Mesendoderm (in vitro differentiated cells): ENCODE results near the gene CRTAC1. TPM values are rescaled to one million over a fixed set of nuclear protein-coding genes. Genes with fewer than 3 reads are reported as not detected.

Source experiments
- DNase-seq: peaks from one replicate; pipeline ENCODE4 v3.0.0; 2013
- H2AK5ac ChIP-seq: 2 replicates; pipeline ENCODE4 v1.6.1; 2013; ENCODE audit warnings: low read length, inconsistent platforms
- H2BK120ac ChIP-seq: 2 replicates; pipeline ENCODE4 v1.6.1; 2013; ENCODE audit warnings: low read depth, mild to moderate bottlenecking, low read length, moderate library complexity, mixed read lengths
- H2BK15ac ChIP-seq: replicated peaks from 2 replicates; pipeline ENCODE4 v1.6.1; 2013; ENCODE audit warnings: low read depth, mild to moderate bottlenecking, moderate library complexity
- H2BK5ac ChIP-seq: 2 replicates; pipeline ENCODE4 v1.6.1; 2013; ENCODE audit warnings: low read length, inconsistent platforms
- H3K18ac ChIP-seq: 2 replicates; pipeline ENCODE4 v1.6.1; 2013; ENCODE audit warnings: mild to moderate bottlenecking, low read length, mixed read lengths
- H3K23ac ChIP-seq: one replicate; pipeline ENCODE4 v1.6.1; 2013; ENCODE audit warnings: low read length
- H3K27ac ChIP-seq: 2 replicates; pipeline ENCODE4 v1.5.1; 2013; ENCODE audit warnings: low read depth, mild to moderate bottlenecking, inconsistent platforms, low read length, moderate library complexity
- H3K27me3 ChIP-seq: 2 replicates; pipeline ENCODE4 v1.6.1; 2013; ENCODE audit warnings: low read length, control low read depth, mild to moderate bottlenecking, inconsistent platforms; ENCODE audit not compliant: insufficient read depth, poor library complexity
- H3K36me3 ChIP-seq: 2 replicates; pipeline ENCODE4 v1.6.1; 2013; ENCODE audit warnings: low read length, inconsistent platforms; ENCODE audit not compliant: control insufficient read depth, insufficient read depth
- H3K4ac ChIP-seq: one replicate; pipeline ENCODE4 v1.6.1; 2013; ENCODE audit warnings: low read depth, mild to moderate bottlenecking, low read length, moderate library complexity
- H3K4me1 ChIP-seq: 2 replicates; pipeline ENCODE4 v1.6.1; 2013; ENCODE audit warnings: low read depth, low read length, inconsistent platforms; ENCODE audit not compliant: control insufficient read depth
- H3K4me2 ChIP-seq: 2 replicates; pipeline ENCODE4 v1.6.1; 2013; ENCODE audit warnings: low read length
- H3K4me3 ChIP-seq: 2 replicates; pipeline ENCODE4 v1.5.1; 2013; ENCODE audit warnings: mild to moderate bottlenecking, low read length
- H3K56ac ChIP-seq: one replicate; pipeline ENCODE4 v1.6.1; 2013; ENCODE audit warnings: low read length
- H3K79me1 ChIP-seq: 2 replicates; pipeline ENCODE4 v1.6.1; 2013; ENCODE audit warnings: low read length, inconsistent platforms
- H3K79me2 ChIP-seq: 2 replicates; pipeline ENCODE4 v1.6.1; 2013; ENCODE audit warnings: mild to moderate bottlenecking, low read length; ENCODE audit not compliant: control insufficient read depth, insufficient read depth
- H3K9ac ChIP-seq: 2 replicates; pipeline ENCODE4 v1.6.1; 2013; ENCODE audit warnings: low read length, inconsistent platforms
- H4K5ac ChIP-seq: one replicate; pipeline ENCODE4 v1.6.1; 2013; ENCODE audit warnings: low read length
- H4K8ac ChIP-seq: one replicate; pipeline ENCODE4 v1.6.1; 2013; ENCODE audit warnings: low read depth, mild to moderate bottlenecking, control low read depth, low read length, moderate library complexity
- WGBS: extraction: QIAGEN DNeasy Blood & Tissue Kit; methylation state at CpG from one replicate; pipeline ENCODE4 v1.1.7; 2013; ENCODE audit warnings: low lambda C conversion rate, missing lambda C conversion rate; ENCODE audit not compliant: insufficient coverage; ENCODE audit errors: extremely low coverage; 5-methylcytosine and 5-hydroxymethylcytosine counted together
- small RNA-seq: library from polyadenylated mRNA; stranded (forward); fragments of <200 nt; extraction: miRNeasy Mini kit (QIAGEN cat#:217004); gene quantifications from one replicate; pipeline ENCODE3, GENCODE V24; 2013; ENCODE audit not compliant: insufficient read depth

The CRTAC1 gene

DNA sequence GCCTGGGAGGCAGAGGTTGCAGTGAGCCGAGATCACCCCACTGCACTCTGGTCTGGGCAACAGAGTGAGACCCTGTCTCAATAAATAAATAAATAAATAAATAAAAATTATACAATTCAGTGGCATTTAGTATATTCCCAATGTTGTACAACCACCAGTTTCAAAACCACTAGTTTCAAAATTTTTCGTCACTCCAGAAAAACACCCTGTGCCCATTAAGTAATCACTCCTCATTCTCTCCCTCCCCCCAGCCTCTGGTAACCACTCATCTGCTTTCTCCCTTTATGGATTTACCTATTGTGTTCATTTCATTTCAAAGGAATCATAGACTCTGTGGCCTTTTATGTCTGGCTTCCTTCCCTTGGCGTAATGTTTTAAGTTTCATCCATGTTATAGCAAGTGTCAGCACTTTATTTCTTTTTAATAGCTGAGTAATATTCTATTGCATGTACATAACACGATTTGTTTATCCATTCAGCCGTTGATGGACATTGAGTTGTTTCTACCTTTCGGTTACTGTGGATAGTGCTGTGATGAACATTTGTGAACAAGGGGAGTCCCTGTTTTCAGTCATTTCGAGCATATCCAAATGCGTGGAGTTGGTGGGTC, 210.2 kb downstream of the CRTAC1 start:
- no peaks in the 10 kb centered on the region for H3K4me1 ChIP-seq
- no peak overlapping the region for H2BK5ac ChIP-seq
- WGBS, result no CpG with 5 or more reads among the region's 8 CpGs
- H3K27me3 ChIP-seq, result no peaks in the 10 kb centered on the region
- H3K4me3 ChIP-seq, result no peak overlapping the region
- H4K5ac ChIP-seq, result no peak overlapping the region
- no peak overlapping the region for H3K9ac ChIP-seq
- H3K56ac ChIP-seq, result no peak overlapping the region
- no peak overlapping the region for H3K4me2 ChIP-seq
- no peak overlapping the region for H2BK15ac ChIP-seq
- H2BK120ac ChIP-seq, result no peak overlapping the region
- H3K27ac ChIP-seq, result no peak overlapping the region
- H4K8ac ChIP-seq, result no peak overlapping the region
- no peaks in the 10 kb centered on the region for H3K79me1 ChIP-seq
- no peak overlapping the region for H3K4ac ChIP-seq
- no peak overlapping the region for H2AK5ac ChIP-seq
- no peak overlapping the region for H3K18ac ChIP-seq
- DNase-seq, result no peak
- no peaks in the 10 kb centered on the region for H3K79me2 ChIP-seq
- no peak overlapping the region for H3K23ac ChIP-seq
- H3K36me3 ChIP-seq, result no peaks in the 10 kb centered on the region

DNA sequence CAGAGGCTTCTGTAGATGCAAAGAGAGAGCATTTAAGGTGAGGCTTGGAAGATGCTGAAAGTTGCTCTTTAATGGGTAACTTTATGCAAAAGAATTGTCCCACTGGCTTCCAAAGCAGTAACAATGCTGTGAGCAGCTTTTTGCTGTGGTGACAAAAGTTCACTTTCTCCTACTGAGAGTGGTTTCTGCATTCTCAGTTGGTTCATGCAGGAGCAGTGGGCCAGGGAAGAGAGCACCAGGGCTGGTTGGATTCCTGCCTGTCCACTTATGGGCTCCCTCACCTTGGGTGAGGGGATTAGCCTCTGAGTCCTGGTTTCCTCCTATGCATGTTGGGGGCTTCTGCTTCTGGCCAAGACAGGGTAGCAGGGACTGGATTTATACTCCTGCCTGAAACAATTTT, 211.8 kb downstream of the CRTAC1 start:
- Histone ChIP-seq H2BK120ac (no peak overlapping the region), H3K23ac (no peak overlapping the region), H3K36me3 (no peaks in the 10 kb centered on the region), H2BK5ac (no peak overlapping the region), H3K27ac (no peak overlapping the region), H3K56ac (no peak overlapping the region), H3K27me3 (no peaks in the 10 kb centered on the region), H3K79me1 (no peaks in the 10 kb centered on the region), H4K5ac (no peak overlapping the region), H3K18ac (no peak overlapping the region), H3K9ac (no peak overlapping the region), H4K8ac (no peak overlapping the region), H3K79me2 (no peaks in the 10 kb centered on the region), H3K4ac (no peak overlapping the region), H2AK5ac (no peak overlapping the region), H3K4me2 (no peak overlapping the region), H2BK15ac (no peak overlapping the region), H3K4me1 (no peaks in the 10 kb centered on the region), H3K4me3 (no peak overlapping the region)
- no peak for DNase-seq

DNA sequence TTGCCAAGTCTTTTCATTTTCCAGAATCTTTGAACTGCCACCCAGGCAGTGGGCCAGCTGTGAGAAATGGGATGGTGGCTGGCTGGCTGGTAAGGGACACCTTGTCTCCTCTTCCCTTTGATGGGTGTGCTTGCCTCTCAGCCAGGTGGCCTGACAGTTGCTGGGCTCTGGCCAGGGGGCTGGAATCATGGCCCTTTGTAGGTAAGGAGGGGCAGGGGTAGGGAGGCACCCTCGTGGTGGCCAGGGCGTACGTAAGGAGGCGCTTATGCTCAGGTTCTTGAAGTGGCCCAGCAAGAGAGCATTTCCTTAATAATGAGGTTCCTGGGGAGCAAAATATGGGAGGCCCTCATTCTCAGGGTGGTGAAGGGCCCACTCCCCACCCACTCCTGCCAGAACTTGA, 213.8 kb downstream of the CRTAC1 start:
- no peak overlapping the region for H2AK5ac ChIP-seq
- no peak overlapping the region for H3K4me2 ChIP-seq
- H2BK120ac ChIP-seq, result no peak overlapping the region
- H3K23ac ChIP-seq, result no peak overlapping the region
- H3K27ac ChIP-seq, result no peak overlapping the region
- no peak overlapping the region for H3K4me3 ChIP-seq
- H3K27me3 ChIP-seq, result no peaks in the 10 kb centered on the region
- no peaks in the 10 kb centered on the region for H3K79me2 ChIP-seq
- H3K36me3 ChIP-seq, result no peaks in the 10 kb centered on the region
- H2BK5ac ChIP-seq, result no peak overlapping the region
- no peak overlapping the region for H3K9ac ChIP-seq
- no peaks in the 10 kb centered on the region for H3K79me1 ChIP-seq
- H3K4ac ChIP-seq, result no peak overlapping the region
- no peak overlapping the region for H4K8ac ChIP-seq
- no peaks in the 10 kb centered on the region for H3K4me1 ChIP-seq
- no peak overlapping the region for H2BK15ac ChIP-seq
- no peak overlapping the region for H3K18ac ChIP-seq
- H4K5ac ChIP-seq, result no peak overlapping the region
- H3K56ac ChIP-seq, result no peak overlapping the region
- no peak for DNase-seq
- WGBS, result no CpG with 5 or more reads among the region's 4 CpGs

Small RNA genes lying within 50 kb of the gene (small RNA-seq; reads per million reads assigned to genes)
- gene AL355301.1, result not detected
